HG03469 (cell line): ENCODE measurements around the gene GPR17.

Experiments
- ATAC-seq: cut with Tn5 transposase; IDR thresholded peaks from one replicate; pipeline ENCODE4 v1.9.1; 2021; ENCODE audit warnings: mild to moderate bottlenecking, moderate library complexity, moderate number of reproducible peaks; ENCODE audit not compliant: unreplicated experiment

GPR17 gene

DNA sequence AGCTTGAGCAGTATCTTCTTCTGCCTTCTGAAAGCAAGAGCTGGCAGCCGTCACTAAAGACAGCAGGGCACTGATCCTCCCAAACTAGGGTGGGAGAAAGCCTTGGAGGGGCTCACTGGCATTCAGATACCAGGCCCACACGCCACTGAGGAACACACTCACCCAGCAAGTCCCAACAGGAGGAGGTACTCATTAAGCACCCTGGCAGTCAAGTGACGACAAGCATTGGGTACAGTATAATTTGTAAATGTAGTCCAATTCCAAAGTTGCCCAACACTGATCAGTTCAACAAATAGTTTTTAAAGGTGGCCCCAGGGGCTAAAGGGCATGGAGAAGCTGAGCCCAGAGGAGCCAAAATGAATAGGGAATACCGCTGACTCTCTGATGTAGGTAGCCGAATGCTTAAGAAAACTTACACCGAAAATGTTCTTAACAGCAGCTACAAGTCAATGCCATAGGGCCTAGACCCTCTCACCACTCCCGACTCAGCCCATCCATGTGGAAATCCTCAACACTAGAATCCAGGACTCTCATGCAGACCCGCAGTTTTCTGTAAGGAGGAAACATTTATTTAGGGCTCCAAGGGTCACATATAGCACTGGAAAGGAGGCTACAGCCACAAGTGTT, 19.4 kb downstream of the GPR17 start:
- ATAC-seq, result no peak

DNA sequence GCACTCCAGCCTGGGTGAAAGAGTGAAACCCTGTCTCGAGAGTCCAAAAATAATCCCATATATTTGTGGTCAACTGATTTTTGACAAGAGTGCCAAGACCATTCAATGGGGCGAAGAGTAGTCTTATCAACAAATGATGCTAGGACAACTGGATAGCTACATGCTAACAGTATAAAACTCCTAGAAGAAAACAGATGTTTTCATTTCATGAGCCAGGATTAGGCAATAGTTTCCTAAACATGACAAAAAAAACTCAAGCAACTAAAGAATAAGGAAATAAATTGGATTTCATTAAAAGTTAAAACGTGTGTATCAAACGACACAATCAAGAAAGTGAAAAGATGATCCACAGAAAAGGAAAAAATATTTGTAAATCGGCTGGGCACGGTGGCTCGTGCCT, 23.1 kb downstream of the GPR17 start:
- ATAC-seq, result no peak

- ATAC-seq, result no peak
These were observed 24.4 kb downstream of the GPR17 start for GRCh38 chr2:127670055-127670956.

DNA sequence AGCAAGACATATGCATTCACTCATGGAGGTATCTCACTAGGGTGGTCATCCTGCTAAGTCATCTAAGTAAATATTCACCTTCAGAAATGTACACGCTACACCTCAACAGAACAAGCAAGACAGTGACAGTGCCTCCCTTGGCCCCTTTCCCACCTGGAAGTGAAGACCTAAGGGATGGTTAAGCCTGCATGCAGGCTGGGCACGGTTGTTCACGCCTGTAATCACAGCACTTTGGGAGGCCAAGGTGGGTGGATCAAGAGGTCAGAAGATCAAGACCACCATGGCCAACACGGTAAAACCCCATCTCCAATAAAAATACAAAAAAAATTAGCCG, 25.0 kb downstream of the GPR17 start:
- ATAC-seq, result no peak

DNA sequence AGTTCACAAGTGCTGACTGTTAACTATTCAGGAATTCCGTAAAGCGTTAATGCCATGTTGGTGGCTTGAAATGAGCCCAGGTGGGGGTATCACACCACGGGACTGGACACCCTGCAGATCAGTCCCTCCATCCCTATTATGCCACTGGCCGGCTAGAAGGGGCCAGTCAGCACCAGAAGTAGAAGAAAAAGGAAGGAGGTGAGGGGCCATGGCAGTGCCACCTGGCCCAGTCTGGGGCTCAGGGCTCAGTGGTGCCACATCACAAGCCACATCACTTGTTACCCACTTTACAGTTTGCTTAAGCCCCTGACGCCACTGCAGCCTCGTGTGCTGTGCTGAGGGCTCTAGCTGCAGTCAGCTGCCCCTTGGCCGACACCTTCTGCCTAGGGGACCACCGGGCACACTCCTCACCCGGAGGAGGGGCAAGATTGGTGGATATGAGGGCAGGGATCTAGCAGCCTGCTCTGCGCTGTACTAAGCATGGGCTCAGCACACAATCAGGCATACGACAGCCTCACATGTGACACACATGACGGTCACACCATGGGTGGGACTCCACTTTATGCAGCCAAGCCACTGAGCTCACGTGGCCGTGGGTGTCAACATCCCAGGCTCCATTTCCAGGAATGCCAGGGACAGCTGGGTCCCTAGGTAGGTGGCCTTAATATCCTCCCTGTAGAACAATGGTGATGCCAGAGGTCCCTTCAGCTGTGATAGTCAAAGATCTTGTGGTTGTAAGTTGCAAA, 25.8 kb downstream of the GPR17 start:
- no peak for ATAC-seq

DNA sequence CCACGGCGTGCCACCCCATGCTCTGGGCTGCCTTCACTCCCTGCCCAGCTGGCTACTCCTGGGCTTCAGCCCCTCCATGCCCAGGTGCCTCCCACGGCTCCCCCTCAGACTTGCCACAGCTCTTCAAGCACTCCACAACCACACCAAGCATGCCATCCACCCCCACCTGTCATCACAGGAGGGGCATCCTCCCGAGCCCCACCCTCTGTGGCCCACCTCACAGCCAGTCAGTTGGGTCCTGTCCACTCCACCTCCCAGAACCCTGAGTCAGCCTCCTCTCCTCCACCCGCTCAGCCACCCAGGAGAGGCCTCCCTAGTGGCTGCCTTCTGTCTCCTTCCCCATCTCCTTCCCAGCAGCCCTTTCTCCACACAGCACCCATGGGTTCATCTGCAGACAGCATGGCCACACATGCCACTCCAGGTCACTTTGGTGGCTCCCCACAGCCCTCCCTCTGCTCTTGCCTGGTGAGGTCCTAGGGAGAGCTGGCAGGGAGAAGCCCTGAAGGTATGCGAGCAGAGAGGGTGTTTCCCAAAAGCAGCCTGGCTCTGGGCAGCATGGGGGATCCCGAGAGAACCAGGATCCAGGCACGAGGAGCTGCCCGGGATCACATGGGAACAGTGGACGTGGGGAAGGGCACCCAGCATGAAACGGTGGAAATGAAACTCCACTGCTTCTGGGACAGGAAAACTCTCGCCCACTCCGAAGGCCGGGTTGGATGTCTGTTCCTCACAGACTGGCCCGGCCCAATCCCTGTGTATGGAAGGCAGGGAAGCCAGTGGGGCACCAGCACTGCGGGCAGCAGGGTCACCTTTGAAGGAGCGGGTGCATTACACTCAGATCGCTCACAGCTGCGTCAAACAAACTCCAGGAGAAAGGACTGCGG, 26.6 kb downstream of the GPR17 start:
- ATAC-seq, result no peak

GRCh38 chr2:127673291-127674069, 27.5 kb downstream of the GPR17 start:
- ATAC-seq, result no peak

DNA sequence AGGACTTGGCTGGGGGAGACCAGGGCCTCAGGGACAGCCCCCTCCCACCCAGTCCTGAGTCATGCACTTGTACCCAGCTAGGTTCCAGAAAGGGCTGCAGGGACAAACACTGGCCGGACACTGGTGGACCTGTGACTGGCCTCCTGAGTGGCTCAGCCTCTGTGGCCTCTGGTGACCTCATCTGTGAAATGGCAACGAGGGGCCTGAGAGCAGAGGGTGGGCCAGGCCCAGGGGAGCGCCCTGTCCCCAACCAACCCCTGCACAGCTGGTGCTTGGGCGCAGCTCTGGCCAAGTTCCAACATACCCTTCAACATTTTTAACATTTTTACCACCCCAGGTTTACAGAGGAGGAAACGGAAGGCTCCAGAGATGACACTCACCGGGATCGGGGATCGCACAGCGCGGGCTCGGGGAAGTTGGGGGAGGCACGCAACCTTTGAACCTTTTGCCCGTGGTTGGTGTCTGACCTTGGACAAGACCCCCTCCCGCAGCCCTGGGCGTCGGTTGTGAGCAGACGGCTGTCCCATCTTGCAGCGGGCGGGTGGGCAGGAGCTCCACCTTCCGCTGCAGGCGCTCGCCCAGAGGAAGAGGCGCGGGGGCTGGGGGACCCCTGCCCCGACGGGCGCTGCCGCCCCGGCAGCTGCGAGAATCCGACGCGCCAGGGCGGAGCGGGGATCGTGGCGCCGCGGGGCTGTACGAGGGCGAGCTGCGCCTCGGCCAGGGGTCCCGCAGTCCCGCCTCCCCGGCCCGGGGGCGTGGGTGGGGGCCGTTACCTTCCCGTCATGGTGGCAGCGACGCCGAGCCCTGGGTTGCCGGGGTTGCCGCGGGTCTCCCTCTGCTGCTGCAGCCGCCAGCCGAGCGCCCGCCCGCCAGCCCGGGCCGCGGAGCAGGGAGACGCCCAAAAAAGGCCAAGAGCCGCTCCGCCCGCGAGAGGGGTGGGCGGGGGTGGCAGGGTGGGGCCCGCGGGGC, 28.6 kb downstream of the GPR17 start:
- no peak for ATAC-seq

DNA sequence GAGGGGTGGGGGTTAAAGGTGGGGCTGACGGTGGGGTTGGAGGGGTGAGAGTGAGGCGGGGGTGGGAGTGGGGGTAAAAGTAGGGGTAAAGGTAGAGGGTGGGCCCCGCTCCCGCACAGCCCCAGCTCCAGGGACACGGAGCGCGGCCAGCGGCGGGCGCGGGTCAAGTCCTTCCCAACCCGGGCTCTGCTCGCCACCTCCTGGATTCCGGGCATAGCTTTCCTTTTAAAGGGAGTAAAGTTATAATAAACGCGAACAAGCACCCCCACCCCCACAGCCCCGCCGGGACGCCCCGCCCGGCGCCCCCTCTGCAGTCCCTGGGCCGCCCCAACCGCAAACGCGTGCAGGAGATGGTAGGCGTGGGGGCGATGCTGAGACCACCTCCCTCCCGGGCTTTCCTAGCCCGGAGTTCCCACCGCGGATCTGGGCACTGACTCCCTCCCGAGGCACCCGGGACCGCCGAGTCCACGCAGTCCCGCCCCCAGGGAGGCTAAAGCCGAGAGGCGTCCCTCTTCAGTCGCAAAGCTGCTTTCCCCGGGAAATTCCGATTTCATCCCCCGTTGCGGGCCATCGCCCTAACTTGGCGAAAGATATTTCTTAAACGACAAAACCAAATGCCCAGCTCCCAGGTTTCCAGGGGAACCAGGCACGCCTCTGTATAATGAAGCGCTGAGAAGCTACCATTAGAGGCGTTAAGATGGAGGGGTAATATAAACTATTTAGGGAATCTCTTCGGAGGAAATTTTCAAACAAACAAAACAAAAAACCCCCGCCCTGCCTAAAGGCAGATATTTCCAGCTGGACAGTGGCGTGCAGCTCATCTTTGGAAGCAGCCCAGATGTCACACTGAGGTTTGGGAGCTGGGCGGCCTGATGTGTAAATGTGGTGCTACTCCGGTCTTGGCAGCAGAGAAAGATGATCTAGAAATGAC, 29.6 kb downstream of the GPR17 start, which contains the start of gene LIMS2:
Gene LIMS2, minus strand, starts transcription at position 200 of the 931 bp plus-strand sequence. CDS start 506 bp downstream, outside the sequence.
- no peak for ATAC-seq

DNA sequence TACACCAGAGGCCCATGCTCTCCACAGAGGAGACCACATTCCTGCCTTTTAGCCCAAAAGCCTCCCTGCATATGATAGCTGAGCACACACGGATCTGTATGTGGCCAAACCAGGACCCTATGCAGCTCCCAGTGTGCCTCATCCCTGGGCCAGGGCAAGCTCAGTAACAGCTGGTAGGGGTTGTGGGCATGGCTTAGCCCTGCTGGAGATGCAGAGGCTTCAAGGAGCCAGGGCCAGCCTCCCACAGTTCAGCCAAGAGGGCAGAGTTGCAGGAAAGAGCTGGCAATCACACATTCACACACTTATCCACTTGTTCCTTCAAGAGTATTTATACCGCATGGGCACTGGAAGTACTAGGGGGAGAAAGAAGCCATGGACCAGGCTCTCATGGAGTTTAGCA, 31.0 kb downstream of the GPR17 start:
- no peak for ATAC-seq

DNA sequence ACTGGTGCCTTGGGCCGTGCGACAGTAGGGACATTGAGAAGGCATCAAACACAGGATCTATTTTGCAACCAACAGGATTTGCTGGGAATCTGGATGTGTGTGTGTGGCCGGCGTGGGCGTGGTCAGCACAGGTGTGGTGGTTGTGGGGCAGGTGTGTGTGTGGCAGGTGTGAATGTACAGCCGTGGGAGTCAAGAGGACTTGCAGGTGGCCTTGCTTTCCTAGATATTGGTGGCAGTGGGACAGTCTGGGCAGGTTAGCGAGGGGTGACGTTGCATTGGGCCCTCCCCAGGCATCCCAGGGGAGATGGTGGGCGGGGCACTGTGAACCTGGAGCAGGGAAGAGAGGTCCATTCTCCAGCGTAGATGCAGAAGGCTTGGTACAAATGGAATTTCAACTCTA, 32.6 kb downstream of the GPR17 start:
- ATAC-seq, result no peak

GRCh38 chr2:127678991-127679390, 33.0 kb downstream of the GPR17 start:
- ATAC-seq, result no peak

GRCh38 chr2:127679680-127680361, 33.9 kb downstream of the GPR17 start:
- no peak for ATAC-seq

DNA sequence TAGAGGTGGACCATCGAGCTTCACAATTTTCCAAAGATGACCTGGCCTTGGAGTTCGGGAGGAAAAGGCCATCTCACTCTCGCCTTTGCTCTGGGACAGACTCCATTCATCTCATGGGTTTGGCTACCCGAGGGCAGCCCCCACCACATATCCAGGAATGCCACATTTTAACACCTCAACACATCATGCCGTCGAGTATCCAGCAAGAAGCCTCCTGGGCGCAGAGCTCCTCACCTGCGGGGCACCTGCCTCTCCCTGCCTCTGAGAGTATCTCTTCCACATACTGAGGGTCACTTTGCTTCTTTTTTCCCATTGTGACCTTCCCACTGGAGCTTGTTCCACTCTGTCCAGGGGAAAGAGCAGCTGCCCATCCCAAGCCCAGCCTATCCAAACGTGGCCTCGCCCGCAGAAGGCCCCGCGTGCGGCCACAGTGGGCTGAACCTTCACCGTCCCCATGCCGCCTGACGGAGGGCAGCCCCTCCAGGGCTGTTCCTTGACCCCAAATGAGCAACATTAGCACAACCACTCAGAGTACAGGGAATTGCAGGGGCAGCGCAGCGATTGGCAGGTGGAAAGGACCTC, 34.8 kb downstream of the GPR17 start:
- no peak for ATAC-seq

DNA sequence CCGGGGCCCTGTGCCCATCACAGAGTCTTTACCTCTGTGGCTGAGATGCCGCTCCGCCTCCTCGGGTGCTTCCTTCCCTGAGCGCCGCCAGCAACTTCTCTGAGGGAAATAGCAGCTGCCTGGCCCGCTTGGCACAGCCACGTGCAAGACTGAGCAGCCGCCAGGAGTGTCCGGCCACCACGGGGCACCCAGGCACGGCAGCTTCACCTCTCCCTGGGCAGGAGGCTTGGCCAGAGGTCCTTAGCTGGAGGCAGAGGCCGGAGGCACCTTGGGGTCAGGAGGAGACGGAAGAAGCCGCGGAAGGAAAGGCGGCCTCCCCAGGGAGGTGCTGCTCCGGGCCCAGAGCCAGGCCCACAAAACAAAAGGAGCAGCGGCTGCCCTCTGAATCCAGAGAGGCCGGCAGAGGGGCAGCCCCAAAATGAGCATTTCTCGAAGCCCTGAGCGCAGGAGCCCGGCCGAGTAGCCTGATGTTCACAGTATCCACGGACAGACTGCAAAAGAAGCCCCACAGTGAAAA, 35.4 kb downstream of the GPR17 start:
- no peak for ATAC-seq
